ENCODE data around the gene RPA3. TPM values are rescaled to one million over a fixed set of nuclear protein-coding genes. Genes with fewer than 3 reads are reported as not detected.

RPA3 gene
- 10 to 100 TPM; 44.9 to 53.3 TPM for total RNA-seq

GRCh38 chr7:7718492-7718891, at the start of gene RPA3:
Gene RPA3 (minus strand): TSS chr7:7718607. CDS start chr7:7640418, 78,189 bp downstream.
- Histone ChIP-seq H3K36me3 (no peaks in the 10 kb centered on the region), H3K9me3 (no peaks in the 10 kb centered on the region), H3K27ac (no peak within 1 kb of the TSS), H3K9ac (ENCODE audit: low read depth in 2 of 2, low read length in 2 of 2) (no peak within 1 kb of the TSS), H3K4me3 (no peak within 1 kb of the TSS), H3K4me1 (no peaks in the 10 kb centered on the region), H3K27me3 (no peaks in the 10 kb centered on the region)
- DNase-seq, result no peak
- TF ChIP-seq, protein P1, sequence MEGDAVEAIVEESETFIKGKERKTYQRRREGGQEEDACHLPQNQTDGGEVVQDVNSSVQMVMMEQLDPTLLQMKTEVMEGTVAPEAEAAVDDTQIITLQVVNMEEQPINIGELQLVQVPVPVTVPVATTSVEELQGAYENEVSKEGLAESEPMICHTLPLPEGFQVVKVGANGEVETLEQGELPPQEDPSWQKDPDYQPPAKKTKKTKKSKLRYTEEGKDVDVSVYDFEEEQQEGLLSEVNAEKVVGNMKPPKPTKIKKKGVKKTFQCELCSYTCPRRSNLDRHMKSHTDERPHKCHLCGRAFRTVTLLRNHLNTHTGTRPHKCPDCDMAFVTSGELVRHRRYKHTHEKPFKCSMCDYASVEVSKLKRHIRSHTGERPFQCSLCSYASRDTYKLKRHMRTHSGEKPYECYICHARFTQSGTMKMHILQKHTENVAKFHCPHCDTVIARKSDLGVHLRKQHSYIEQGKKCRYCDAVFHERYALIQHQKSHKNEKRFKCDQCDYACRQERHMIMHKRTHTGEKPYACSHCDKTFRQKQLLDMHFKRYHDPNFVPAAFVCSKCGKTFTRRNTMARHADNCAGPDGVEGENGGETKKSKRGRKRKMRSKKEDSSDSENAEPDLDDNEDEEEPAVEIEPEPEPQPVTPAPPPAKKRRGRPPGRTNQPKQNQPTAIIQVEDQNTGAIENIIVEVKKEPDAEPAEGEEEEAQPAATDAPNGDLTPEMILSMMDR (IDR thresholded peaks at IDR 0.05), result no peak
- intact Hi-C loops (cut with DNase I), result no loop called here

GRCh38 chr7:7766671-7767070, 48.3 kb upstream of the RPA3 start:
- Histone ChIP-seq H3K9me3 (no peaks in the 10 kb centered on the region), H3K4me1 (no peaks in the 10 kb centered on the region), H3K27me3 (no peaks in the 10 kb centered on the region), H3K27ac (no peak overlapping the region), H3K9ac (ENCODE audit: low read depth in 2 of 2, low read length in 2 of 2) (no peak overlapping the region), H3K4me3 (no peak overlapping the region), H3K36me3 (no peaks in the 10 kb centered on the region)
- DNase-seq, result no peak
- TF ChIP-seq, protein P1 (IDR thresholded peaks at IDR 0.05), result no peak
- intact Hi-C loops (cut with DNase I), result no loop called here

- Histone ChIP-seq H3K9me3 (no peaks in the 10 kb centered on the region), H3K4me3 (no peak overlapping the region), H3K4me1 (no peaks in the 10 kb centered on the region), H3K27ac (no peak overlapping the region), H3K9ac (ENCODE audit: low read depth in 2 of 2, low read length in 2 of 2) (no peak overlapping the region), H3K27me3 (no peaks in the 10 kb centered on the region), H3K36me3 (no peaks in the 10 kb centered on the region)
- TF ChIP-seq, protein P1 (IDR thresholded peaks at IDR 0.05), result no peak
- DNase-seq, result no peak
- intact Hi-C loops (cut with DNase I), result no loop called here
Observed at GRCh38 chr7:7765422-7765821, 47.0 kb upstream of the RPA3 start.

GRCh38 chr7:7764520-7765396, 46.4 kb upstream of the RPA3 start:
- Histone ChIP-seq H3K9me3 (no peaks in the 10 kb centered on the region), H3K27ac (no peak overlapping the region), H3K4me3 (no peak overlapping the region), H3K36me3 (no peaks in the 10 kb centered on the region), H3K27me3 (no peaks in the 10 kb centered on the region), H3K9ac (ENCODE audit: low read depth in 2 of 2, low read length in 2 of 2) (no peak overlapping the region), H3K4me1 (no peaks in the 10 kb centered on the region)
- no peak for DNase-seq
- intact Hi-C loops (cut with DNase I), result loop anchor here (5.0 kb wide), 1 partner anchor 82 kb away; no protein-coding TSS in a partner anchor
- TF ChIP-seq, protein P1 (IDR thresholded peaks at IDR 0.05), result no peak

DNA sequence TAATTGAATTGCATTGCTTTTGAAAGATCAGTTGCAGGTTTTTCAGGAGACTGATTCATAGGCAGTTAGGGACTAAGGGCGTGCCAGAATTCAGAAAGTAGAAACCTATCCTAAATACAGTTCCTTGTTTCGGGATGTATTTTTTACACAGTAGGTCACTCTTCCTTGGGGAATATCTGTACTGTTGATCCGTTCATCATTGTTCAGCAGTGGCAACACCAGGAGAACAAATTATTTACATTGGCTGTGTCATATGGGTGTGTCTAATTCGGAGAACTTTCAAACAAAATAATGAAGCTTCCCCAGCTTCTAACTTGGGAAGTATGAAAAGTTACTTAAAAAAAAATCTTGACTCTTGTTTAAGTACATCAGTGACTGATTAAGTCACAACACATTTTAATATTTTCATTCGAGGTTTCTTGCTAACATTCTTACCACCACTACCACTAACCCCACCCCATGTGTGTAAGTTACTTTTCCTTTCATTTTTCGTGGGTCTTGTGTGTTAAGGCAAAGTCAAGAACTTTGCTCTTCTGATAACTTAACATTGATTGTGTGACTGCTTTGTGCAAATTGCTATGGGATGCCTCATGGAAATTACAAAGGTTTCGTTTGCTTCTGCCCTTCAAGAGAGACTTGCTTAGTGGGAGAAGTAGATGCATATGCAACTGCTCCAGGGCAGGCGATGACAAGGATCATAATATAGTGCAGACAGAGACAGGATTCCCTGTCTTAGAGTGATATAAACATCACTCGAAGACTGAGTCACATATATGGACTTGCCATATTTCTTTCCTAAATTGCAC, 43.8 kb upstream of the RPA3 start:
- no peaks in the 10 kb centered on the region for H3K27me3 ChIP-seq
- intact Hi-C loops (cut with DNase I), result loop anchor here (5.0 kb wide), 1 partner anchor 80 kb away; no protein-coding TSS in a partner anchor
- no peaks in the 10 kb centered on the region for H3K9me3 ChIP-seq
- TF ChIP-seq, protein P1 (IDR thresholded peaks at IDR 0.05), result no peak
- H3K27ac ChIP-seq, result peak overlapping the region; percentile 60
- no peak for DNase-seq
- H3K36me3 ChIP-seq, result no peaks in the 10 kb centered on the region
- peak overlapping the region; percentile 32 for H3K4me3 ChIP-seq
- H3K9ac ChIP-seq (ENCODE audit: low read depth in 2 of 2, low read length in 2 of 2), result no peak overlapping the region
- no peaks in the 10 kb centered on the region for H3K4me1 ChIP-seq

Measured in colonic mucosa (tissue), 4 donors.